ENCODE data around the gene CACYBP. TPM values are rescaled to one million over a fixed set of nuclear protein-coding genes. Genes with fewer than 3 reads are reported as not detected.

Gene CACYBP
- total RNA-seq, 1 experiment from 2014 or later: 194 TPM

GRCh38 chr1:175042650-175043049 lies 42.9 kb downstream of the CACYBP start:
- Histone ChIP-seq H3K27ac (ENCODE audit: low read depth, low read length) (no peak overlapping the region), H3K9ac (ENCODE audit: low read length) (no peak overlapping the region), H3K9me3 (ENCODE audit: control insufficient read depth in 1 of 2, insufficient read depth in 1 of 2, low read depth in 1 of 2, low read length in 2 of 2) (no peaks in the 10 kb centered on the region), H3K4me3 (replicated peaks in 1 of 2; ENCODE audit: low read depth in 1 of 2, low read length in 2 of 2) (no peak overlapping the region), H3K79me2 (ENCODE audit: insufficient read depth, low read length) (no peaks in the 10 kb centered on the region), H4K20me1 (ENCODE audit: insufficient read depth) (no peaks in the 10 kb centered on the region), H2AFZ (ENCODE audit: low read depth, low read length, poor library complexity, severe bottlenecking) (no peak overlapping the region), H3K4me2 (ENCODE audit: low read length) (no peak overlapping the region), H3K9me2 (ENCODE audit: insufficient read depth) (no peaks in the 10 kb centered on the region), H3K4me1 (ENCODE audit: control insufficient read depth in 1 of 2, insufficient read depth in 2 of 2, low read length in 2 of 2) (no peaks in the 10 kb centered on the region), H3K36me3 (ENCODE audit: control insufficient read depth in 1 of 2, insufficient read depth in 2 of 2, low read length in 2 of 2) (no peaks in the 10 kb centered on the region), H3K27me3 (ENCODE audit: insufficient read depth, low read length) (no peaks in the 10 kb centered on the region)
- BruUV-seq (replicated peaks): no TSS peak
- ATAC-seq: no peak
- intact Hi-C loops (cut with micrococcal nuclease): no loop called here
- ChIA-PET POLR2A (interaction anchor here (1.4 kb wide), 1 partner anchor 13 kb away, joined by 3 read pairs; no protein-coding TSS in a partner anchor), CTCF (no interaction called here), RAD21 (ENCODE audit: low non-redundant PET in 1 of 2, low total read pairs in 2 of 2, uncharacterized antibody in 2 of 2, unreplicated experiment in 2 of 2) (no interaction called here)
- TF ChIP-seq CTCF (IDR thresholded peaks at IDR 0.05 in 2 of 3, conservative IDR thresholded peaks at IDR 0.05 in 1 of 3; ENCODE audit: borderline replicate concordance in 1 of 3, insufficient read depth in 1 of 3, low read depth in 2 of 3, low read length in 2 of 3) (no peak), SIN3A (IDR thresholded peaks at IDR 0.05; ENCODE audit: low read depth) (no peak), EZH2 (IDR thresholded peaks at IDR 0.05) (no peak), REST (IDR thresholded peaks at IDR 0.05; ENCODE audit: low read depth) (no peak), SP1 (IDR thresholded peaks at IDR 0.05; ENCODE audit: low read depth) (no peak), ZBTB33 (IDR thresholded peaks at IDR 0.05; ENCODE audit: extremely low read depth, insufficient replicate concordance, low read length) (no peak), CEBPB (IDR thresholded peaks at IDR 0.05; ENCODE audit: low read depth) (no peak), FOSL1 (IDR thresholded peaks at IDR 0.05; ENCODE audit: low read depth) (no peak), EGR1 (IDR thresholded peaks at IDR 0.05; ENCODE audit: low read depth) (no peak), CBX3 (IDR thresholded peaks at IDR 0.05; ENCODE audit: low read depth) (no peak)
- TF ChIP-seq, protein P1, sequence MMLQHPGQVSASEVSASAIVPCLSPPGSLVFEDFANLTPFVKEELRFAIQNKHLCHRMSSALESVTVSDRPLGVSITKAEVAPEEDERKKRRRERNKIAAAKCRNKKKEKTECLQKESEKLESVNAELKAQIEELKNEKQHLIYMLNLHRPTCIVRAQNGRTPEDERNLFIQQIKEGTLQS (IDR thresholded peaks at IDR 0.05): no peak
- no peak for DNase-seq (ENCODE audit: low read depth, low spot score)
